DOHH2 (cell line): Measurements from ENCODE around the gene CTNNA2.

Experiments
- EZH2phosphoT487 ChIP-seq: fragments of 200-600 bp; sonication (generic); IDR thresholded peaks from 2 replicates; pipeline ENCODE4 v1.6.1; 2017; ENCODE audit warnings: borderline replicate concordance, mild to moderate bottlenecking, antibody characterized with exemption, low read length, moderate library complexity, mixed read lengths
- TF ChIP-seq, protein P1 (sequence below): fragments of 200-600 bp; sonication (generic); IDR thresholded peaks from one replicate; pipeline ENCODE4 v1.5.1; 2014; ENCODE audit warnings: antibody characterized with exemption, mild to moderate bottlenecking, low read depth, low read length; ENCODE audit not compliant: poor library complexity, severe bottlenecking

DNA sequence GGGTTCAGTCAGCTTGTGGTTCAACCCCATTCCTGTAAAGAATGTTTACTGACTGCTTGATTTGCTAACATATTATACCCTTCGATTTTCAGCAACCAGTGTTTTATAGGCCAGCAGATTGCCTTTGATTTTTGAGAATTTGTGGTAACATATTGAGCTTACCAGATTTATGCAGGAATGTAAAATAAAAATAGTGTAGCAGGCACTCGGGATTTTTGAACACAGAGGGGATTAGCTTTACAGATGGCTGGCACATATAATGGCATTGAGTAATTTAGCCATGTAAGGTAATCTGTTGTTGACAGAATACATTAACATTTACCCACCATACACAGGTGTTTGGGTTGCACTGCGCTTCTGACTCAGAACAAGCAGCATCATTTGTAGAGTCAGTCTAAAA is 437.7 kb downstream of the CTNNA2 start:
- TF ChIP-seq, protein P1, sequence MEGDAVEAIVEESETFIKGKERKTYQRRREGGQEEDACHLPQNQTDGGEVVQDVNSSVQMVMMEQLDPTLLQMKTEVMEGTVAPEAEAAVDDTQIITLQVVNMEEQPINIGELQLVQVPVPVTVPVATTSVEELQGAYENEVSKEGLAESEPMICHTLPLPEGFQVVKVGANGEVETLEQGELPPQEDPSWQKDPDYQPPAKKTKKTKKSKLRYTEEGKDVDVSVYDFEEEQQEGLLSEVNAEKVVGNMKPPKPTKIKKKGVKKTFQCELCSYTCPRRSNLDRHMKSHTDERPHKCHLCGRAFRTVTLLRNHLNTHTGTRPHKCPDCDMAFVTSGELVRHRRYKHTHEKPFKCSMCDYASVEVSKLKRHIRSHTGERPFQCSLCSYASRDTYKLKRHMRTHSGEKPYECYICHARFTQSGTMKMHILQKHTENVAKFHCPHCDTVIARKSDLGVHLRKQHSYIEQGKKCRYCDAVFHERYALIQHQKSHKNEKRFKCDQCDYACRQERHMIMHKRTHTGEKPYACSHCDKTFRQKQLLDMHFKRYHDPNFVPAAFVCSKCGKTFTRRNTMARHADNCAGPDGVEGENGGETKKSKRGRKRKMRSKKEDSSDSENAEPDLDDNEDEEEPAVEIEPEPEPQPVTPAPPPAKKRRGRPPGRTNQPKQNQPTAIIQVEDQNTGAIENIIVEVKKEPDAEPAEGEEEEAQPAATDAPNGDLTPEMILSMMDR: no peak
- TF ChIP-seq EZH2phosphoT487: no peak
